Activated T-cell treated with anti-CD3 and anti-CD28 coated beads, Interleukin-2, amount 50 U/mL, for 48 hours (primary cell): ENCODE measurements around the gene MRGPRE.

Experiments used
- DNase-seq, 2 experiments: peaks; one replicate each; pipeline ENCODE4 v3.0.0-alpha.2; 2020

The MRGPRE gene

GRCh38 chr11:3208272-3208671 lies 23.9 kb downstream of the MRGPRE start:
- no peak for DNase-seq

- no peak for DNase-seq
Measured at GRCh38 chr11:3207526-3208189, 24.6 kb downstream of the MRGPRE start.

GRCh38 chr11:3206922-3207204 lies 25.4 kb downstream of the MRGPRE start:
- DNase-seq = no peak

GRCh38 chr11:3206156-3206921 lies 25.9 kb downstream of the MRGPRE start:
- DNase-seq = no peak

GRCh38 chr11:3205261-3206155 lies 26.7 kb downstream of the MRGPRE start:
- DNase-seq = no peak

GRCh38 chr11:3204141-3205015 lies 27.8 kb downstream of the MRGPRE start:
- DNase-seq = no peak

- DNase-seq = no peak
Measured at GRCh38 chr11:3203221-3204043, 28.8 kb downstream of the MRGPRE start.

GRCh38 chr11:3202759-3203158 lies 29.5 kb downstream of the MRGPRE start:
- DNase-seq = no peak

- no peak for DNase-seq
Measured at GRCh38 chr11:3202305-3202704, 29.9 kb downstream of the MRGPRE start.

- DNase-seq = no peak
Measured at GRCh38 chr11:3201677-3202181, 30.5 kb downstream of the MRGPRE start.

- DNase-seq = no peak
Measured at GRCh38 chr11:3201112-3201581, 31.1 kb downstream of the MRGPRE start.

GRCh38 chr11:3200388-3201111 lies 31.7 kb downstream of the MRGPRE start:
- DNase-seq = no peak

GRCh38 chr11:3199537-3200295 lies 32.5 kb downstream of the MRGPRE start:
- no peak for DNase-seq

GRCh38 chr11:3198815-3199214 lies 33.4 kb downstream of the MRGPRE start:
- DNase-seq = no peak

- DNase-seq = no peak
Measured at GRCh38 chr11:3197878-3198528, 34.2 kb downstream of the MRGPRE start.

- DNase-seq = no peak
Measured at GRCh38 chr11:3197044-3197695, 35.0 kb downstream of the MRGPRE start.

GRCh38 chr11:3196161-3197043 lies 35.8 kb downstream of the MRGPRE start:
- no peak for DNase-seq
